Left renal pelvis (tissue), 4 donors: Measurements from ENCODE around the gene ATP2A2. TPM values are rescaled to one million over a fixed set of nuclear protein-coding genes. Genes with fewer than 3 reads are reported as not detected.
A peak's percentile ranks its signal among the peaks of the same experiment; 100 is the strongest.

ENCODE experiments used
- DNase-seq, 4 donors: peaks; one replicate each; pipeline ENCODE4 v3.0.0-alpha.2; 2013; ENCODE audit warnings: low read depth in 4 of 4, low spot score in 3 of 4
- polyA plus RNA-seq, 4 donors: library from polyadenylated mRNA; unstranded; fragments of 120-200 nt; gene quantifications; one replicate each; pipeline ENCODE4 v1.2.1, GENCODE V29; 2013; ENCODE audit not compliant: insufficient read length in 4 of 4

Gene ATP2A2
- polyA plus RNA-seq, 4 donors: 114 to 176 (median 150) TPM

DNA sequence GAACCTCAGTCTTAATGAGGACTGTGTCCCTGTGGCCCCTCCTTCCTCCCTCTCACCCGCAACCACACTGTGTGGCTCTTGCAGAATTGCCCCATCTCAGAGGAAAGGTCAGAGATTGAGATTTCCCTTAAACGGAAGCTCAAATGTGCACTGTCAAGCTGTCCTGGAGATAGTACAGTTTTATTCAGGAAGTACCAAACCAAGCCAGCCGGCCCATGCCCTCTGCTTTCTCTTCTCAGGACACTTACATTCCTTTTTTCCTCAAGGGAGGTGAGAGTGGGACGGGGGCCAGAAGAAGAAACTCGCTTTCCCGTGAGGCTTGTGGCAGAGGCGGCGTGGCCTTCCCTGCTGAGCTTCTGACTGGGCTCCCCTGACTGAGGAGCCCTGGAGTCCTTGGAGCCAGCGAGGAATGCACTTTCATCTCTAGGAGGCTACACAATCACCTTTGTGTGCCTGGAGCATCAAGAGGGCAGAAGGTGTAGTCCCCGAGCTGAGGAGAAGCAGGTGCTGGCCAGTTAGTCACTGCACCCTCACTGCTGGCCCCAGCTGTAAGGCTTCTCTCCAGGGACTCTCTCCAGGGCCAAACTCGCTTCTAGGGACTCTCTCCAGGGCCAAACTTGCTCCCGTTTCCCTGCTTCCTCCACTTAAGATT lies 24.1 kb upstream of the ATP2A2 start:
- DNase-seq: no peak

DNA sequence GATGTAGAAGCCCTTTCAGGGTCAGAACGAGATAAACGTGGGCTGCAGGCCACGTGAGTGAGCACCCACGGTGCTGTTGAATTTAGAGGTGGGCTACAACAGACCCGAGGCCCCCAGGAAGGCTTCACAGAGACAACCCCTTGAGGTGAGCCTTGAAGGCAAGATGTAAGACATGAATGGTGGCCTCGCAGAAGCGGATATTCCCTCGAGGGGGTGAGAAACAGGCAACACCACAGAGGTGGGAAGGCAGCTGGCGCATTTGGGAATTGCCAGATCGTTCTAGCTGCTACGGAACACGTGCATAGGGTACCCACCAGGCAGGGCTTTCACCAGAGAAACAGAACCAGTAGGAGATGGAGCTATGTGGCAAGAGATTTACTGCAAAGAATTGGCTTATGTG lies 22.6 kb upstream of the ATP2A2 start:
- no peak for DNase-seq

DNA sequence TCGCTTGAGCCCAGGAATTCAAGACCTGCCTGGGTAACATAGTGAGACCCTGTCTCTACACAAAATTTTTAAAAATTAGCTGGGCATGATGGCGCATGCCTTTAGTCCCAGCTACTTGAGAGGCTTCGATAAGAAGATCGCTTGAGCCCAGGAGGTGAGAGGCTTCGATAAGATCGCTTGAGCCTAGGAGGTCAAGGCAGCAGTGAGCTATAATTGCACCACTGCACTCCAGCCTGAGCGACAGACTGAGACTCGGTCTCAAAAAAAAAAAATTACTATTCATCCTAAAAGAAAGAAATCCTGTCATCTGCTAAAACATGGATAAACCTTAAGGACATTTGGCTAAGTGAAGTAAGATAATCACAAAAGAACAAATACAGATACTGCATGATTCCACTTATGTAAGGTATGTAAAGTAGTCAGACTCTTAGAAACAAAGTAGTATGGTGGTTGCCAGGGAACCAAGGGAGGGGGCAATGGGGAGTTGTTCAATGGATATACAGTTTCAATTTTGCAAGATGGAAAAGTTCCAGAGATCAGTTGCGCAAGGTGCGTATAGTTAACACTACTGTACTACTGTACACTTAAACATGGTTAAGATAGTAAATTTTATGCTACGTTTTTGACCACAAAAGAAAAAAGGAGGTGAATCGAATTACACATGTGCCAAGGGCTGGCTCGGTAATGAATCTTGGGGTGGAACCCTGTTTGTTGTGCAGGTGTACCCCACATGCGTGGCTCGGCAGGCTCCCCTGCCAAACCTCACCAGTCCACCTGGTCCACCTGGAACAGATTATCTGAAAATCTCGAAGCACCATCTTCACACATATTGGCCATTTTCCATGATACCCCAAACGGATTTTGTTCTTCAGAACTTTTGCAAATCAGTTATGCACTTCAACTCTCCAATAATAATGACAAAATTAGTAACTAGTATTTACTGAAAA lies 18.3 kb upstream of the ATP2A2 start:
- no peak for DNase-seq

- no peak for DNase-seq
Measured at GRCh38 chr12:110266381-110266960, 14.6 kb upstream of the ATP2A2 start.

DNA sequence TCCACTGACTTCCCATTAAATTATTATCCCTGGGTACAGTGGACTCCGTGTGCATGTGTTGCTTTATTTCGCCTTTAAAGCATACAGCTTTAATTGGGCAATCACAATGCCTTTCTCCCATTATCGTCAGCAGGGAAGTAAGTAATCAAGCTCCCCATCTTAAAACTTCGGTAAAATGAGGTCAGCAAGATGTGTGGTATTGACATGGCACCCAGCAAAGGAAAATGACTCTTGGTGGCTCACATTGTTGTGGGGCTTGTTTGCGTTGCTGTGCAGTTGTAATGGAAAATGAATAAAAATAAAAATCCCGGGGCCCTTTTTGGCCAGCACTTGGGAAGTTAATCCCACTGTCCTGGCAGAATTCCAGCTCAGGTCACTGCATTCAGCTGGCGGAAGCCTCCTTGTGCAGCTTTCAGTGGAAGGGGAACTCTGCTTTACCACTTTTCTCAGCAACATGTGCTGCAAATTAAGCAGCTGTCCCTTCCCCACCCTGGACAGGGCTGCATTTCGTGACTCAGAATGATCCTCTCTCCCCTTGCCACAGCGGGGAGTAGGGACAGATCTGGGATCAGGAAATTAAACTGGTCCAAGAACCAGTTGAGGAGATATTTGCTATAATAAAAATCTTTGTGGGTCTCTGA lies 13.9 kb upstream of the ATP2A2 start:
- DNase-seq: no peak

DNA sequence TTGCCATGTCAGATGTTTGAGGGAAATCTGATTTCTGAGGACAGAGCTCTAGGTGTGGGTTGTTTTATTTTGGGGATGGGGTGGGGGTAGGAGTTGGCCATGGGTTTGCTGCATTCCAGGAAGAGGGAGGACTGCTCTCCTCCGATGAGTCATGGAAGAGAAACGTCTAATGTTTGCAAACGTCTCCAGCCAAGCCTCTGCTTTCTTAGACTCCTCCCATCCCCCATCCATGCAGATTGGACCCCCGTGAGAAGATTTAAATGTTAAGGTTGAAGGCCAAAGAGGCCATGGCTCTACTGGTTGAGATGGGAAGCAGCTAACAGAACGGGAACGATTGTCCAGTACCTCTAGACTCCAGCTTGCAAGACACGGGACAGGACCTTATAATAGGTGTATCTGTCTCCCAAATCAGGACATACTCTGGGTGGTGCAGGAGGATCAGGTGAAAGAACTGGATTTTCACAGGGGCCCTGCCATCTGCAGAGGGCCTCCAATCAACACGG lies 11.4 kb upstream of the ATP2A2 start:
- no peak for DNase-seq

GRCh38 chr12:110270125-110270962 lies 10.7 kb upstream of the ATP2A2 start:
- no peak for DNase-seq

- DNase-seq: no peak
Measured at GRCh38 chr12:110271015-110271414, 10.0 kb upstream of the ATP2A2 start.

- DNase-seq: no peak
Measured at GRCh38 chr12:110277530-110278254, 3.4 kb upstream of the ATP2A2 start.

GRCh38 chr12:110278255-110278536 lies 2.9 kb upstream of the ATP2A2 start:
- no peak for DNase-seq

GRCh38 chr12:110279566-110280375 lies 1.3 kb upstream of the ATP2A2 start:
- DNase-seq: no peak

- DNase-seq: no peak
Measured at GRCh38 chr12:110280392-110280778, 662 bp upstream of the ATP2A2 start.

- peak in 1 of 4 donors; percentile 45 for DNase-seq
Measured at GRCh38 chr12:110281549-110282299, 677 bp downstream of the ATP2A2 start.

DNA sequence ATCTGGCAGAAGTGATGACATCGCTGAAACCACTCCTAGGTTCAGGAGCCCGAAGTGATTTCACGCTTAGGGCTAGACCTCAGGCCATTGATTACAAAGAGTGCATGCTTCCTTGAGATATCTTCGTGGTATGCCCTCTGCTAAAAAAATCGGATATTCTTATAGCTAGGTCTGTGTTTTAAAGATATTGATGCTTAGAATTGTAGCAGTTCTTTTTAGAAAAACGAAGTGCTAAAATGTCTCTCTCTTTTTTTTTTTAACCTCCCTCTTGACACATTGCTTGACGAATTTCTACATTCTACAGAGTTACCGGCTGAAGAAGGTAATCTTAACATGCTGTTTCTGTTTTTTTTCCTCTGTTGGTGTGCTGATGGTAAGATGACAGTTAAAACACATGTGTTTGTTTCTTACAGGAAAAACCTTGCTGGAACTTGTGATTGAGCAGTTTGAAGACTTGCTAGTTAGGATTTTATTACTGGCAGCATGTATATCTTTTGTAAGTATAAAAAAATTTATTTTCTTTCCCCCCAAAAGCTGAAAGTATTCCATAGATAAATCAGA lies 1.3 kb downstream of the ATP2A2 start:
- DNase-seq: no peak

DNA sequence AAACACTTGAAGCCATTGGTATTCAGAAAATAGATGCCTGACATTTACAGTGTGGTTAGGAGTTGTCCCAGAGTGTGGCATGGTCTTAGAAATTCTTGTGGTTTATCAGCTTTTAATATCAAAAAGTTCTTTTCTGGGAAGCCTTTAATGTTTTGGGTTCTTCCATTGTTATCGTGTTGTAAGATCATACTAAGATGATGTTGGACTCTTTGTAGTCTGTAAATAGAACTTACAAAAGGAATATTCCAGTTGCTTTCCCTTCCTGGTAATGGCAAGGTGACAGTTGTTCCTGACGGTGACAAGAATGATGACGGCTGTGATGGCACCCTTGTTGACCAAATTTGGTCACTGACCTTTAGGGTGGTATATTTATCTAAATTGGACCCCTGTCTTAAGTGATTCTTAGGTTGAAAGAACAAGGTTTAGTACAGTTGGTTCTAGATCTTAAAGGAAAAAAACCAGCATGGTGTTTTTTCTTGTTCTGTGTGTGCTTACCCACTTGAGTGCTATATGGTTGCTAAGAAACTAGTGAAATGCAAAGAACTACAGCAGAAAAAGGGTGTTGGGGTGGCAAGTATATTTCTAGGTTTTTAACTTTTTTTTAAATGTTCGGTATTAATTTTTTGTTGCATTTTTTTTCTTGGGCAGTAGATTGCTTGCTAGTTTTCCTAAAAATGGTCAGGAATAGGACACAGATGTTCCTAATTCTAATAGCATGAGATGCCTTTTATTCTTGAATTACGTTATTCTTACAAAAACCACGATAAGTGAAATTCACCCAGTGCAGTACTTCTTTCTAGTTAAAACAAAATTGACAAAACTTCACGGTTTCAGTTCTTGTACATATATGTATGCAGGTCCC lies 2.1 kb downstream of the ATP2A2 start:
- DNase-seq: no peak

DNA sequence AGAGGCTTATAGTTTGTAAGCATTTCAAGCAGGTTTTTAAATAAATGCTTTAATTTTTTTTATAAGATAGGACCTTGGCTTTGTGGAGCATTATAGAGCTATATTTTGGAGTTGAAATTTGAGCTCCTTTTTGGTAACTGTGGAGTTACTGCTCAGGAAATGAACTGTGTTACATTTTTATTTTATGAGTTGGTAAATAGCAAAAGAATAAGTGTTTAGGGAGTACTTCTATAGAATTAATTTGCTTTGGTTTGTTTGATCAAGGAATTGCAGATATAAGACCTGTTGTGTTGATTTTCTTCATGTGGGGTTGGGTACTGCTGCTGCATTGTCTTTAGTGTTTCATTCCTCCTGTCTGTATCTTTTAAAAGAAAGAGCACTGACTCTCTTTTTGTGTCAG lies 3.5 kb downstream of the ATP2A2 start:
- DNase-seq: no peak

DNA sequence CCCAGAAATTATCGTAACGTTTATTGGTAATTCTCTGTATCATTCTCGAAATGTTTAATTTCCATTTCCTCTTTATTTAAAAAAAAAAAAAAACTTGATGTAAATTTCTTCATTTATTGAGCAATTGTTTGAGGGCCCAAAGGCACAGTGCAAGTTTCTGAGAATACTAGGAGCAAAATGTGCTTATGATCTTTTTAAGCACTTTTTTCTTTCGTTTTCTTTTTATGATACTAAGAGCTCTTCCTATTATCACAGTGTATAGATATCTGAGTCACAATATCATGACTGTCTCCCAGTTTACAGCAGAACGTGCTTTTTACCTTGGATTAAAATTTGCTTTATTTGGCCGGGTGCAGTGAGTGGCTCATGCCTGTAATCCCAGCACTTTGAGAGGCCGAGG lies 5.6 kb downstream of the ATP2A2 start:
- DNase-seq: no peak
